HEK293 (cell line): ENCODE measurements around the gene PAX2.

ENCODE experiments used
- EGR2 ChIP-seq: fragments of 450-650 bp; formaldehyde crosslinking; IDR thresholded peaks from 2 replicates; pipeline ENCODE4 v1.5.1; 2016; ENCODE audit warnings: low read depth, missing biosample characterization, missing genetic modification characterization
- IKZF3 ChIP-seq: fragments of 450-650 bp; IDR thresholded peaks from 2 replicates; pipeline ENCODE4 v1.5.0; 2018; ENCODE audit warnings: missing biosample characterization, mild to moderate bottlenecking, missing genetic modification characterization, moderate library complexity
- KLF8 ChIP-seq: fragments of 450-650 bp; formaldehyde crosslinking; IDR thresholded peaks from 2 replicates; pipeline ENCODE4 v1.5.1; 2016; ENCODE audit warnings: missing biosample characterization, missing genetic modification characterization
- OVOL3 ChIP-seq: fragments of 450-650 bp; formaldehyde crosslinking; IDR thresholded peaks from 2 replicates; pipeline ENCODE4 v1.5.1; 2016; ENCODE audit warnings: missing biosample characterization, missing genetic modification characterization
- PRDM6 ChIP-seq: fragments of 450-650 bp; formaldehyde crosslinking; IDR thresholded peaks from 2 replicates; pipeline ENCODE4 v1.5.1; 2017; ENCODE audit warnings: missing biosample characterization, missing genetic modification characterization
- RBAK ChIP-seq: fragments of 450-650 bp; formaldehyde crosslinking; IDR thresholded peaks from 2 replicates; pipeline ENCODE4 v1.5.1; 2016; ENCODE audit warnings: missing biosample characterization, missing genetic modification characterization
- ZBTB48 ChIP-seq: fragments of 450-650 bp; formaldehyde crosslinking; IDR thresholded peaks from 2 replicates; pipeline ENCODE4 v1.5.1; 2016; ENCODE audit warnings: missing biosample characterization, missing genetic modification characterization
- ZBTB6 ChIP-seq: fragments of 450-650 bp; formaldehyde crosslinking; IDR thresholded peaks from 2 replicates; pipeline ENCODE4 v1.5.1; 2017; ENCODE audit warnings: missing biosample characterization, missing genetic modification characterization
- ZFP3 ChIP-seq: fragments of 450-650 bp; formaldehyde crosslinking; IDR thresholded peaks from 2 replicates; pipeline ENCODE4 v1.5.1; 2016; ENCODE audit warnings: low read depth, missing biosample characterization, missing genetic modification characterization
- ZFP69B ChIP-seq: fragments of 450-650 bp; formaldehyde crosslinking; IDR thresholded peaks from 2 replicates; pipeline ENCODE4 v1.5.1; 2016; ENCODE audit warnings: missing biosample characterization, missing genetic modification characterization
- ZNF18 ChIP-seq: fragments of 450-650 bp; formaldehyde crosslinking; IDR thresholded peaks from 2 replicates; pipeline ENCODE4 v1.5.1; 2016; ENCODE audit warnings: missing biosample characterization, missing genetic modification characterization
- ZNF202 ChIP-seq: fragments of 450-650 bp; formaldehyde crosslinking; IDR thresholded peaks from 2 replicates; pipeline ENCODE4 v1.5.1; 2016; ENCODE audit warnings: missing biosample characterization, missing genetic modification characterization, borderline replicate concordance
- ZNF23 ChIP-seq: fragments of 450-650 bp; formaldehyde crosslinking; IDR thresholded peaks from 2 replicates; pipeline ENCODE4 v1.5.1; 2016; ENCODE audit warnings: missing biosample characterization, missing genetic modification characterization, borderline replicate concordance
- ZNF248 ChIP-seq: fragments of 450-650 bp; formaldehyde crosslinking; IDR thresholded peaks from 2 replicates; pipeline ENCODE4 v1.5.1; 2017; ENCODE audit warnings: missing biosample characterization, missing genetic modification characterization
- ZNF280D ChIP-seq: fragments of 450-650 bp; formaldehyde crosslinking; IDR thresholded peaks from 2 replicates; pipeline ENCODE4 v1.5.1; 2016; ENCODE audit warnings: missing biosample characterization, missing genetic modification characterization
- ZNF341 ChIP-seq: fragments of 450-650 bp; formaldehyde crosslinking; IDR thresholded peaks from 2 replicates; pipeline ENCODE4; 2016; ENCODE audit warnings: low read depth, missing biosample characterization, missing genetic modification characterization
- ZNF404 ChIP-seq: fragments of 450-650 bp; formaldehyde crosslinking; IDR thresholded peaks from 2 replicates; pipeline ENCODE4 v1.5.1; 2017; ENCODE audit warnings: missing biosample characterization, missing genetic modification characterization
- ZNF521 ChIP-seq: fragments of 450-650 bp; formaldehyde crosslinking; IDR thresholded peaks from 2 replicates; pipeline ENCODE4 v1.5.1; 2017; ENCODE audit warnings: missing biosample characterization, mild to moderate bottlenecking, missing genetic modification characterization
- ZNF530 ChIP-seq: fragments of 450-650 bp; formaldehyde crosslinking; IDR thresholded peaks from 2 replicates; pipeline ENCODE4 v1.5.1; 2016; ENCODE audit warnings: low read depth, missing biosample characterization, missing genetic modification characterization
- ZNF549 ChIP-seq: fragments of 450-650 bp; IDR thresholded peaks from 2 replicates; pipeline ENCODE4 v1.5.1; 2018; ENCODE audit warnings: missing biosample characterization, missing genetic modification characterization, mild to moderate bottlenecking, inconsistent platforms, moderate library complexity
- ZNF555 ChIP-seq: fragments of 450-650 bp; formaldehyde crosslinking; conservative IDR thresholded peaks from 2 replicates; pipeline ENCODE4 v1.5.1; 2017; ENCODE audit warnings: missing biosample characterization, mild to moderate bottlenecking, missing genetic modification characterization, inconsistent platforms
- ZNF571 ChIP-seq: fragments of 450-650 bp; formaldehyde crosslinking; IDR thresholded peaks from 2 replicates; pipeline ENCODE4 v1.5.0; 2017; ENCODE audit warnings: missing biosample characterization, missing genetic modification characterization
- ZNF596 ChIP-seq: fragments of 450-650 bp; IDR thresholded peaks from 2 replicates; pipeline ENCODE4 v1.5.0; 2018; ENCODE audit warnings: missing biosample characterization, mild to moderate bottlenecking, missing genetic modification characterization, moderate library complexity
- ZNF660 ChIP-seq: fragments of 450-650 bp; IDR thresholded peaks from 2 replicates; pipeline ENCODE4 v1.5.1; 2018; ENCODE audit warnings: missing biosample characterization, mild to moderate bottlenecking, missing genetic modification characterization
- ZSCAN16 ChIP-seq: fragments of 450-650 bp; formaldehyde crosslinking; IDR thresholded peaks from 2 replicates; pipeline ENCODE4 v1.5.1; 2016; ENCODE audit warnings: missing biosample characterization, missing genetic modification characterization
- TF ChIP-seq, protein P1 (sequence below): fragments of 450-650 bp; formaldehyde crosslinking; IDR thresholded peaks from 2 replicates; pipeline ENCODE4 v1.5.1; 2016; ENCODE audit warnings: missing biosample characterization, missing genetic modification characterization
- TF ChIP-seq, protein P2 (sequence below): fragments of 450-650 bp; formaldehyde crosslinking; IDR thresholded peaks from 2 replicates; pipeline ENCODE4 v1.5.1; 2016; ENCODE audit warnings: missing biosample characterization, missing genetic modification characterization, low read depth
- TF ChIP-seq, protein P3 (sequence below): fragments of 450-650 bp; IDR thresholded peaks from 2 replicates; pipeline ENCODE4 v1.5.1; 2018; ENCODE audit warnings: missing biosample characterization, missing genetic modification characterization

The PAX2 gene

DNA sequence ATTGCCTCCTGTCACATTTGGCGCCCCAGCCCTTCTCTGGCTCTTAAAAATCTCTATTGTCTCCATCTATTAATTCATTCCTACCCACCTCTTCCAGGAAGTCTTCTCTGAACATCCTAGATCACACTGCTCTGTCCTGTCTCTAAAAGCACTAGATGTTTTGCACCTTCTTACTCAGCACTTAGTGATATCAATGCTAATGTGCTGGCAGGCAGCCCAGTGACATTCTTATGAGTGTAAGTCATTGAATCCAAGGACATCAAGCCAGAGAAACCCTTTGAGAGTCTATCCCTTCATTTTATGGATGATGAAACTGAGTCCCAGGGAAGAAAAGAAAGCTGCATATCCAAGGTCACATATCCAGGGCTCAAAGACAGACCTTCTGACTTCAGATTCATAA lies 48.3 kb upstream of the PAX2 start (continued):
- no peak for TF ChIP-seq ZNF530 (tag by site-specific recombination)
- peak; percentile 90 for TF ChIP-seq ZNF280D
- TF ChIP-seq ZNF549 (tag by site-specific recombination) = no peak
- TF ChIP-seq ZBTB6 (tag by site-specific recombination) = no peak
- no peak; the same call in 1 of the 2 replicates for TF ChIP-seq ZBTB48
- TF ChIP-seq OVOL3 (tag by site-specific recombination) = no peak
- no peak for TF ChIP-seq ZNF555
- TF ChIP-seq ZNF596 (tag by site-specific recombination) = no peak
- 0 out of 2 replicates have a peak, but pooled peaks have one; percentile 18 for TF ChIP-seq ZFP69B
- TF ChIP-seq, protein P1, sequence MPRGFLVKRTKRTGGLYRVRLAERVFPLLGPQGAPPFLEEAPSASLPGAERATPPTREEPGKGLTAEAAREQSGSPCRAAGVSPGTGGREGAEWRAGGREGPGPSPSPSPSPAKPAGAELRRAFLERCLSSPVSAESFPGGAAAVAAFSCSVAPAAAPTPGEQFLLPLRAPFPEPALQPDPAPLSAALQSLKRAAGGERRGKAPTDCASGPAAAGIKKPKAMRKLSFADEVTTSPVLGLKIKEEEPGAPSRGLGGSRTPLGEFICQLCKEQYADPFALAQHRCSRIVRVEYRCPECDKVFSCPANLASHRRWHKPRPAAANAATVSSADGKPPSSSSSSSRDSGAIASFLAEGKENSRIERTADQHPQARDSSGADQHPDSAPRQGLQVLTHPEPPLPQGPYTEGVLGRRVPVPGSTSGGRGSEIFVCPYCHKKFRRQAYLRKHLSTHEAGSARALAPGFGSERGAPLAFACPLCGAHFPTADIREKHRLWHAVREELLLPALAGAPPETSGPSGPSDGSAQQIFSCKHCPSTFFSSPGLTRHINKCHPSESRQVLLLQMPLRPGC = no peak
- no peak for TF ChIP-seq ZNF404 (tag by site-specific recombination)
- no peak for TF ChIP-seq ZNF18 (tag by site-specific recombination)
- no peak for TF ChIP-seq ZNF248
- TF ChIP-seq EGR2 (tag by site-specific recombination) = no peak
- TF ChIP-seq ZNF660 = peak; percentile 91; the same call in 1 of the 2 replicates
- no peak for TF ChIP-seq RBAK (tag by site-specific recombination)
- TF ChIP-seq PRDM6 = no peak
- no peak for TF ChIP-seq IKZF3 (tag by site-specific recombination)
- no peak for TF ChIP-seq ZNF521 (tag by site-specific recombination)
- TF ChIP-seq ZFP3 = no peak
- TF ChIP-seq ZNF202 (tag by site-specific recombination) = no peak
- TF ChIP-seq ZNF341 (tag by site-specific recombination) = no peak
- no peak for TF ChIP-seq ZNF23
- TF ChIP-seq, protein P2, sequence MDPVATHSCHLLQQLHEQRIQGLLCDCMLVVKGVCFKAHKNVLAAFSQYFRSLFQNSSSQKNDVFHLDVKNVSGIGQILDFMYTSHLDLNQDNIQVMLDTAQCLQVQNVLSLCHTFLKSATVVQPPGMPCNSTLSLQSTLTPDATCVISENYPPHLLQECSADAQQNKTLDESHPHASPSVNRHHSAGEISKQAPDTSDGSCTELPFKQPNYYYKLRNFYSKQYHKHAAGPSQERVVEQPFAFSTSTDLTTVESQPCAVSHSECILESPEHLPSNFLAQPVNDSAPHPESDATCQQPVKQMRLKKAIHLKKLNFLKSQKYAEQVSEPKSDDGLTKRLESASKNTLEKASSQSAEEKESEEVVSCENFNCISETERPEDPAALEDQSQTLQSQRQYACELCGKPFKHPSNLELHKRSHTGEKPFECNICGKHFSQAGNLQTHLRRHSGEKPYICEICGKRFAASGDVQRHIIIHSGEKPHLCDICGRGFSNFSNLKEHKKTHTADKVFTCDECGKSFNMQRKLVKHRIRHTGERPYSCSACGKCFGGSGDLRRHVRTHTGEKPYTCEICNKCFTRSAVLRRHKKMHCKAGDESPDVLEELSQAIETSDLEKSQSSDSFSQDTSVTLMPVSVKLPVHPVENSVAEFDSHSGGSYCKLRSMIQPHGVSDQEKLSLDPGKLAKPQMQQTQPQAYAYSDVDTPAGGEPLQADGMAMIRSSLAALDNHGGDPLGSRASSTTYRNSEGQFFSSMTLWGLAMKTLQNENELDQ = no peak
- TF ChIP-seq, protein P3, sequence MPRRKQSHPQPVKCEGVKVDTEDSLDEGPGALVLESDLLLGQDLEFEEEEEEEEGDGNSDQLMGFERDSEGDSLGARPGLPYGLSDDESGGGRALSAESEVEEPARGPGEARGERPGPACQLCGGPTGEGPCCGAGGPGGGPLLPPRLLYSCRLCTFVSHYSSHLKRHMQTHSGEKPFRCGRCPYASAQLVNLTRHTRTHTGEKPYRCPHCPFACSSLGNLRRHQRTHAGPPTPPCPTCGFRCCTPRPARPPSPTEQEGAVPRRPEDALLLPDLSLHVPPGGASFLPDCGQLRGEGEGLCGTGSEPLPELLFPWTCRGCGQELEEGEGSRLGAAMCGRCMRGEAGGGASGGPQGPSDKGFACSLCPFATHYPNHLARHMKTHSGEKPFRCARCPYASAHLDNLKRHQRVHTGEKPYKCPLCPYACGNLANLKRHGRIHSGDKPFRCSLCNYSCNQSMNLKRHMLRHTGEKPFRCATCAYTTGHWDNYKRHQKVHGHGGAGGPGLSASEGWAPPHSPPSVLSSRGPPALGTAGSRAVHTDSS (tag by site-specific recombination) = 0 out of 2 replicates have a peak, but pooled peaks have one; percentile 29
- TF ChIP-seq KLF8 = peak; percentile 54; the same call in 1 of the 2 replicates
- no peak for TF ChIP-seq ZNF571 (tag by site-specific recombination)
- no peak for TF ChIP-seq ZSCAN16 (tag by site-specific recombination)
